Body of pancreas (tissue), 4 donors: ENCODE results near the gene CTNNA2.

Source experiments
- POLR2A ChIP-seq, 3 donors: fragments of 450-650 bp; IDR thresholded peaks; one replicate each; pipeline ENCODE4 v1.6.1; 2016; ENCODE audit warnings: antibody characterized with exemption in 3 of 3, mild to moderate bottlenecking in 2 of 3
- TF ChIP-seq, protein P1 (sequence below), 7 experiments: fragments of 450-650 bp in 4 of 7; fragments of 200-600 bp in 3 of 7; sonication (generic) in 3 of 7; IDR thresholded peaks; one replicate each; pipeline ENCODE4 v1.5.1; 2016 to 2019; ENCODE audit warnings: antibody characterized with exemption in 7 of 7

DNA sequence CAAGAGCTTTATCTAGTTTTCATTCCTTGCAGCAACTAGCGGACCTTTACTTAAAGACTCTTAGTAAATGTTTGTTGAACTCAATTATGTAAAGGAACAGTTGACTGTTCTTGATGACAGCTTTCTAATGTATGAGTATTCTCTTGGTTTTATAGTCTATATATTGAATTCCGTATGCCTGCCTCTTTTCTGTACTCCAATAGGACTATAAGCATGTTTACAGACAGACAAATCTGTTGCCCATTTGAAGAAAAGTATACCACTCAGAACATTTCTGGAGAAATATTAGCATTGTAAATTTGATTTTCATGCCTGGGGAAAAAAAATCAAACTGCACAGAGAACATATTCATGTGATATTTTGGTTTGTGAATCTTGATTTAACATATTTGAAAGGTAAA lies 682.2 kb downstream of the CTNNA2 start:
- no peak for TF ChIP-seq POLR2A (IDR thresholded peaks at IDR 0.05)
- TF ChIP-seq, protein P1, sequence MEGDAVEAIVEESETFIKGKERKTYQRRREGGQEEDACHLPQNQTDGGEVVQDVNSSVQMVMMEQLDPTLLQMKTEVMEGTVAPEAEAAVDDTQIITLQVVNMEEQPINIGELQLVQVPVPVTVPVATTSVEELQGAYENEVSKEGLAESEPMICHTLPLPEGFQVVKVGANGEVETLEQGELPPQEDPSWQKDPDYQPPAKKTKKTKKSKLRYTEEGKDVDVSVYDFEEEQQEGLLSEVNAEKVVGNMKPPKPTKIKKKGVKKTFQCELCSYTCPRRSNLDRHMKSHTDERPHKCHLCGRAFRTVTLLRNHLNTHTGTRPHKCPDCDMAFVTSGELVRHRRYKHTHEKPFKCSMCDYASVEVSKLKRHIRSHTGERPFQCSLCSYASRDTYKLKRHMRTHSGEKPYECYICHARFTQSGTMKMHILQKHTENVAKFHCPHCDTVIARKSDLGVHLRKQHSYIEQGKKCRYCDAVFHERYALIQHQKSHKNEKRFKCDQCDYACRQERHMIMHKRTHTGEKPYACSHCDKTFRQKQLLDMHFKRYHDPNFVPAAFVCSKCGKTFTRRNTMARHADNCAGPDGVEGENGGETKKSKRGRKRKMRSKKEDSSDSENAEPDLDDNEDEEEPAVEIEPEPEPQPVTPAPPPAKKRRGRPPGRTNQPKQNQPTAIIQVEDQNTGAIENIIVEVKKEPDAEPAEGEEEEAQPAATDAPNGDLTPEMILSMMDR (IDR thresholded peaks at IDR 0.05): no peak
